Activated naive CD4-positive, alpha-beta T cell treated with anti-CD3 and anti-CD28 coated beads for 36 hours (primary cell): ENCODE data around the gene CDAN1. TPM values are rescaled to one million over a fixed set of nuclear protein-coding genes. Genes with fewer than 3 reads are reported as not detected.
A peak's percentile ranks its signal among the peaks of the same experiment; 100 is the strongest.
"Not testable (repeated sequence)": the region's sequence is repeated elsewhere in the genome, so short reads cannot be mapped to it uniquely, and the experiment has no call there.

Experiments used
- CTCF ChIA-PET: fragments of 350-600 bp; sonication (Branson Sonifier 250); formaldehyde crosslinking; loops from one replicate; lab custom pipeline; 2021; ENCODE audit warnings: antibody characterized with exemption; lab: Charles Lee
- DNase-seq: peaks from one replicate; pipeline ENCODE4 v3.0.0-alpha.2; 2020
- H3K27ac Mint-ChIP-seq: one replicate; pipeline ENCODE4 v1.8.0; 2021; ENCODE audit warnings: mild to moderate bottlenecking, mixed read lengths
- H3K27me3 Mint-ChIP-seq: one replicate; pipeline ENCODE4 v1.8.0; 2021; ENCODE audit warnings: low read depth, mixed read lengths
- H3K36me3 Mint-ChIP-seq: one replicate; pipeline ENCODE4 v1.8.0; 2021; ENCODE audit warnings: low read depth, mixed read lengths
- H3K4me1 Mint-ChIP-seq: one replicate; pipeline ENCODE4 v1.8.0; 2021; ENCODE audit warnings: low read depth, mixed read lengths
- H3K4me3 Mint-ChIP-seq: one replicate; pipeline ENCODE4 v1.8.0; 2021; ENCODE audit warnings: mild to moderate bottlenecking, moderate library complexity, mixed read lengths
- H3K9me3 Mint-ChIP-seq: one replicate; pipeline ENCODE4 v1.8.0; 2021; ENCODE audit warnings: mixed read lengths
- intact Hi-C: fragments of 100-400 bp; cut with micrococcal nuclease; formaldehyde crosslinking; loops from one replicate; pipeline ENCODE4 v1.15.1; 2023
- total RNA-seq, 2 experiments: library from RNA; stranded (reverse); gene quantifications; one replicate each; pipeline ENCODE4 v1.2.3, GENCODE V29; 2021

Gene CDAN1, protein sequence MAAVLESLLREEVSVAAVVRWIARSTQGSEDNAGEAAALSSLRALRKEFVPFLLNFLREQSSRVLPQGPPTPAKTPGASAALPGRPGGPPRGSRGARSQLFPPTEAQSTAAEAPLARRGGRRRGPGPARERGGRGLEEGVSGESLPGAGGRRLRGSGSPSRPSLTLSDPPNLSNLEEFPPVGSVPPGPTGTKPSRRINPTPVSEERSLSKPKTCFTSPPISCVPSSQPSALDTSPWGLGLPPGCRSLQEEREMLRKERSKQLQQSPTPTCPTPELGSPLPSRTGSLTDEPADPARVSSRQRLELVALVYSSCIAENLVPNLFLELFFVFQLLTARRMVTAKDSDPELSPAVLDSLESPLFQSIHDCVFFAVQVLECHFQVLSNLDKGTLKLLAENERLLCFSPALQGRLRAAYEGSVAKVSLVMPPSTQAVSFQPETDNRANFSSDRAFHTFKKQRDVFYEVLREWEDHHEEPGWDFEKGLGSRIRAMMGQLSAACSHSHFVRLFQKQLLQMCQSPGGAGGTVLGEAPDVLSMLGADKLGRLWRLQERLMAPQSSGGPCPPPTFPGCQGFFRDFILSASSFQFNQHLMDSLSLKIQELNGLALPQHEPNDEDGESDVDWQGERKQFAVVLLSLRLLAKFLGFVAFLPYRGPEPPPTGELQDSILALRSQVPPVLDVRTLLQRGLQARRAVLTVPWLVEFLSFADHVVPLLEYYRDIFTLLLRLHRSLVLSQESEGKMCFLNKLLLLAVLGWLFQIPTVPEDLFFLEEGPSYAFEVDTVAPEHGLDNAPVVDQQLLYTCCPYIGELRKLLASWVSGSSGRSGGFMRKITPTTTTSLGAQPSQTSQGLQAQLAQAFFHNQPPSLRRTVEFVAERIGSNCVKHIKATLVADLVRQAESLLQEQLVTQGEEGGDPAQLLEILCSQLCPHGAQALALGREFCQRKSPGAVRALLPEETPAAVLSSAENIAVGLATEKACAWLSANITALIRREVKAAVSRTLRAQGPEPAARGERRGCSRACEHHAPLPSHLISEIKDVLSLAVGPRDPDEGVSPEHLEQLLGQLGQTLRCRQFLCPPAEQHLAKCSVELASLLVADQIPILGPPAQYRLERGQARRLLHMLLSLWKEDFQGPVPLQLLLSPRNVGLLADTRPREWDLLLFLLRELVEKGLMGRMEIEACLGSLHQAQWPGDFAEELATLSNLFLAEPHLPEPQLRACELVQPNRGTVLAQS
- total RNA-seq, result 10 to 100 TPM; 19.9 to 21.9 TPM

DNA sequence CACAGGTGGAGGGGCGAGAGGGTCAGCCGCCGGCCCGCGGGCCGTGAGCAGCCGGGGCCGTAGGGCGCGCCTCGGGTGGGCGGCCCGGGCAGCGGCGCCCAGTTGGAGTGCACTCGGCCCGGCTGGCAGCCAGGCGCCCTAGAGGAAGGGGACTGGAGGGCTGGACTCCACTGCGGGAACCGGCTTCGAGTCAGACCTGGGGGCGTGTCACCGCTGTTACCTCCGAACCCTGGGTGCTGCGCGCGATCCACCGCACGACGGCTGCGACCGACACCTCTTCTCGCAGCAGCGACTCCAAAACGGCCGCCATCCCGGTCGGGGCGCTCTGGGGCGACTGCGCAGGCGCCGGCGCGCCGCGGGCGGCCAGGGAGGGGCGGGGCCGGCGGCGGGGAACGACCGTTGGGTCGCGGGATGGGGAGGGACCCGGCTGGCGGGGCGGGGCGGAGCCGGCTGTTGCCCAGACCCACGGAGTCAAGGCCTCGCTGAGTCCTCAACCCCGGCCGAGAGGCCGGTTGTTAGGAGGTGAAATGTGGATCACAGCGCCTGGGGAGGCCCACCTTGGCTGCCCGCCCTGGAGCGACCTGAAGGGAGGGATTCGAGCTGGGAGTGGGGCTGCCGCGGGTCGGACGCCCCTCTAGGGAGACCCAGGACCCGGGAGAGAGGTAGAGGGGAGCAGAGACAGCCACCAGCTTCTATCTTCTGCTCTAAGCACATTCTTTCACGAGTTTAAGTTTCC, at the start of gene CDAN1:
Gene CDAN1, minus strand, starts transcription at position 336 of the 736 bp plus-strand sequence. Its CDS starts 26 bp downstream, at position 310.
- DNase-seq, result peak; percentile 92
- intact Hi-C loops, result loop anchor here (1.0 to 5.0 kb wide), 5 partner anchors 162 to 464 kb away; partner anchors contain the start of genes GANC, STARD9, TMEM62 and TMEM87A
- H3K9me3 Mint-ChIP-seq, result no peaks in the 10 kb centered on the region
- peak within 1 kb of the TSS; percentile 69 for H3K27ac Mint-ChIP-seq
- CTCF ChIA-PET, result interaction anchor here (0.6 to 1.2 kb wide), 4 partner anchors 33 to 209 kb away, joined by 3 to 4 read pairs (median 4); no protein-coding TSS in a partner anchor
- H3K27me3 Mint-ChIP-seq, result no peaks in the 10 kb centered on the region
- peaks cover 10% of the 10 kb centered on the region for H3K36me3 Mint-ChIP-seq
- H3K4me1 Mint-ChIP-seq, result peaks cover 11% of the 10 kb centered on the region
- H3K4me3 Mint-ChIP-seq, result peak within 1 kb of the TSS; percentile 78

DNA sequence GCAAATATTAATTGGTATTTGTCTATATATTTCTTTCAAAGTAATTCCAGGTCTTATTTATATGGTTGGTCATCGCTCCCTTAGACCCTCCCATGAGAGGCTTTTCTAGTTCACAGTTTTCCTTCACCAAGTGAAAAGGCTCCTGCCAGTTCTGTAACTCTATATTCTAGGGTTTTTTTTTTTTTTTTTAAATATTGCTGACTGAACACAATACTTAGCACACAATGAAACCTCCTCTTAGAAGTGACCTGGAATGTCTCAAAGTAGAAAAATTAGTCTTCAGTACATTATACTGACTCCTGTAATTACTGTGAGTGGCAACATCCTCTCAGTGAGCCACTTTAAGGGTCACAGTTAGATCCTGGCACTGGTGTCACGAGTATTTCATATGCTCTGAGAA, 48.6 kb upstream of the CDAN1 start:
- no peak overlapping the region for H3K4me3 Mint-ChIP-seq
- H3K27ac Mint-ChIP-seq, result no peak overlapping the region
- intact Hi-C loops, result no loop called here
- H3K27me3 Mint-ChIP-seq, result no peaks in the 10 kb centered on the region
- H3K9me3 Mint-ChIP-seq, result no peaks in the 10 kb centered on the region
- peaks cover 13% of the 10 kb centered on the region for H3K36me3 Mint-ChIP-seq
- CTCF ChIA-PET, result interaction anchor here (0.7 kb wide), 1 partner anchor 216 kb away, joined by 3 read pairs; no protein-coding TSS in a partner anchor
- no peaks in the 10 kb centered on the region for H3K4me1 Mint-ChIP-seq
- no peak for DNase-seq

DNA sequence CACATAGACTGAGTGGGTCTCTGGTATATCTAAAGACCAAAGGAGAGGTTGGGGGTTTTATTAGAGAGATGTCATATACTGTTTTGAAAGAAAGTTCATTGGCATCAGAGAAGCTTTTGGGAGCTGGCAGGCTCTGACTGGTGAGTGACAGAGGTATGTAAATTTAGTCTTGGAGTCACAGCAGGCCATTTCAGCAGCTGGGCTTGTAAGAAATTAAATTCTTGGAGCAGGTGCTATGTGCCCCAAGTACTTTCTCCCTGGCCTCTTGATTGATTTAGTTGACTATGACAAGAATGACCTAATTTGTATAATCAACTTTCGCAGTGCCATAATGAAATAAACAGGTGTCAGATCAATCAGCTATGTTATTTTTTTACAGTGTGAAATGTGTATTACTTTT, 47.8 kb upstream of the CDAN1 start:
- H3K4me1 Mint-ChIP-seq, result no peaks in the 10 kb centered on the region

DNA sequence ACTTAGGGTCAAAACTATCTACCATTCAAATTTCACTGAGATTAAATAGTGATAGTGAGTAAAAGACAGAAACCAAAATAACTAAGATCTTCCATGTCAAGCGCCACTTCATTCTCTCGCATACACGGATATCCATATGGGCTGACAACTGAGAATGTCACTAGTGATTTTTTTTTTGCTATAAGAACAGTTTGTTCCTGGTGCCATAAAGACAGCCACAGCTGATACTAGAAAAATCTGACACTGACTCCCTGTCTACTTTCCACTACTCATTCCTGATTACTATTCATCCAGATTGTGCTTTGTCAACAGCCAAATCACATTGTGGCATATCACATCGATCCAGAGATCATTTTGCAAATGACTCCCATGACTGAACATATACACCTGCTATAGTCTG, 45.8 kb upstream of the CDAN1 start:
- no peaks in the 10 kb centered on the region for H3K9me3 Mint-ChIP-seq
- H3K27ac Mint-ChIP-seq, result no peak overlapping the region
- H3K4me3 Mint-ChIP-seq, result no peak overlapping the region
- H3K4me1 Mint-ChIP-seq, result no peaks in the 10 kb centered on the region
- no peak for DNase-seq
- intact Hi-C loops, result no loop called here
- H3K36me3 Mint-ChIP-seq, result peaks cover 10% of the 10 kb centered on the region
- no peaks in the 10 kb centered on the region for H3K27me3 Mint-ChIP-seq
- CTCF ChIA-PET, result no interaction called here

More for the DNA sequence above, 47.8 kb upstream of the CDAN1 start:
- H3K36me3 Mint-ChIP-seq, result peaks cover 13% of the 10 kb centered on the region
- intact Hi-C loops, result no loop called here
- CTCF ChIA-PET, result interaction anchor here (0.7 kb wide), 1 partner anchor 215 kb away, joined by 3 read pairs; no protein-coding TSS in a partner anchor
- DNase-seq, result no peak
- H3K9me3 Mint-ChIP-seq, result no peaks in the 10 kb centered on the region
- no peaks in the 10 kb centered on the region for H3K27me3 Mint-ChIP-seq
- H3K4me3 Mint-ChIP-seq, result no peak overlapping the region
- no peak overlapping the region for H3K27ac Mint-ChIP-seq

DNA sequence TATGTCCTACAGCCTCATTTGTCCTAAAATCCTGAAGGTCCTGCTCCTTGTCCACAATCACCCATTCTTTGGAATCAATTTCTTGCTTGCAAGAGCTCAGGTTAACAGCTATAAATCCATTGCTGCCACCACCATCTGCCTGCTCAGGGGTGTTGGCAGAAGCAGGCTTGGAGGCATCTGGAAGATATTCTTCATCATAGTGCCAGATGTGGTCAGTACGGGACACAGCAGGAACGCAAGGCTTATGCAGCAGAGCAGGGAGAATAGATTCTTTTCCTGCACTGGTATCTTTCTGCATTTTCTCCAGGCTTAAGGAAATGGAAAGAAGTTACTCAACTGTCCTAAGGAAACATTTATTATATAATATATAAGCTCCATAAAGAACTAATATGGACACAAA, 38.5 kb upstream of the CDAN1 start:
- Mint-ChIP-seq H3K27ac (no peak overlapping the region), H3K36me3 (peaks cover 11% of the 10 kb centered on the region), H3K27me3 (no peaks in the 10 kb centered on the region), H3K4me1 (no peaks in the 10 kb centered on the region), H3K4me3 (no peak overlapping the region), H3K9me3 (no peaks in the 10 kb centered on the region)
- CTCF ChIA-PET, result interaction anchor here (0.6 to 1.7 kb wide), 2 partner anchors 149 to 151 kb away, joined by 4 to 11 read pairs; no protein-coding TSS in a partner anchor
- intact Hi-C loops, result no loop called here
- DNase-seq, result no peak

DNA sequence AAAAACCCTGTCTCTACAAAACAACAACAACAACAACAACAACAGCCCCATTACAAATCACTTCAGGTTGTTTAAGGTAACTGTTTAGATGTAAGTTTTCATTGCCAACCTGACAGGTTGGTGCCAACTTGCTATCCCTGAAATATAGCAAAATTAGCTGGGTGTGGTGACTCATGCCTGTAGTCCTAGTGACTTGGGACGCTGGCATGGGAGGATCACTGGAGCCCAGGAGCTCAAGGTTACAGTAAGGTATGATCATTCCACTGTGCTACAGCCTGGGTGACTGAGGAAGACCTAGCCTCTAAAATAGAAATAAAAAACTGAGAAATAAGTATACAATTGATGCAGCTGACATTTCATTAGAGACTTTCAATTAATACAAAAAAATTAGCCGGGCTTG, 36.0 kb upstream of the CDAN1 start:
- intact Hi-C loops, result no loop called here
- no peak overlapping the region for H3K4me3 Mint-ChIP-seq
- no peak overlapping the region for H3K27ac Mint-ChIP-seq
- H3K9me3 Mint-ChIP-seq, result peaks cover 7% of the 10 kb centered on the region
- no peaks in the 10 kb centered on the region for H3K27me3 Mint-ChIP-seq
- CTCF ChIA-PET, result interaction anchor here (0.6 kb wide), 1 partner anchor 124 kb away, joined by 5 read pairs; no protein-coding TSS in a partner anchor
- no peak for DNase-seq
- H3K36me3 Mint-ChIP-seq, result peaks cover 28% of the 10 kb centered on the region
- H3K4me1 Mint-ChIP-seq, result no peaks in the 10 kb centered on the region

DNA sequence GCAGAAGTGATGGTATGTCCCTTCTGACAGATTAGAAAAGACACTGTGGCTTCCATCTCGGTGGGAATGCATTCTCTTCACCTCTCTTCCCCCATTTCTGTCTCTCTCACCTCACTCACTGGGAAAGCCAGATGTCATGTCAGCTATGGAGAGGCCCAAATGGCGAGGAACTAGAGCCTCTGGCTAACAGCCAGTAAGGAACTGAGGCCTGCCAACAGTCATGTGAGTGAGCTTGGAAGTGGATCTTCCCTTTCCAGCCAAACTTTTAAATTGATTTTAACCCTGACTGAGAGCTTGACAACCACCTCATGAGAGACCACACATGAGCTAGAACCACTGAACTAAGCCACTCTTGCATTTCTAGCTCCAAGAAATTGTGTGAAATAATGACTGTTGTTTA, 35.2 kb upstream of the CDAN1 start:
- intact Hi-C loops, result no loop called here
- CTCF ChIA-PET, result no interaction called here
- Mint-ChIP-seq H3K9me3 (peaks cover 10% of the 10 kb centered on the region), H3K4me1 (no peaks in the 10 kb centered on the region), H3K27ac (no peak overlapping the region), H3K4me3 (no peak overlapping the region), H3K27me3 (no peaks in the 10 kb centered on the region), H3K36me3 (peaks cover 35% of the 10 kb centered on the region)
- DNase-seq, result no peak

DNA sequence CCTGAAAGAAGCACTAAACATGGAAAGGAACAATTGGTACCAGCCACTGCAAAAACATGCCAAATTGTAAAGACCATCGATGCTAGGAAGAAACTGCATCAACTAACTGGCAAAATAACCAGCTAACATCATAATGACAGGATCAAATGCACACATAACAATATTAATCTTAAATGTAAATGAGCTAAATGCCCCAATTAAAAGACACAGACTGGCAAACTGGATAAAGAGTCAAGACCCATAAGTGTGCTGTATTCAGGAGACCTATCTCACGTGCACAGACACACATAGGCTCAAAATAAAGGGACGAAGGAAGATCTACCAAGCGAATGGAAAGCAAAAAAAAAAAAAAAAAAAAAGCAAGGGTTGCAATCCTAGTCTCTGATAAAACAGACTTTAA, 29.2 kb upstream of the CDAN1 start:
- intact Hi-C loops, CTCF ChIA-PET, H3K27me3 Mint-ChIP-seq, H3K27ac Mint-ChIP-seq, DNase-seq, H3K4me3 Mint-ChIP-seq, H3K4me1 Mint-ChIP-seq: not testable (repeated sequence)
- peaks cover 40% of the 10 kb centered on the region for H3K9me3 Mint-ChIP-seq
- H3K36me3 Mint-ChIP-seq, result peaks cover 62% of the 10 kb centered on the region

DNA sequence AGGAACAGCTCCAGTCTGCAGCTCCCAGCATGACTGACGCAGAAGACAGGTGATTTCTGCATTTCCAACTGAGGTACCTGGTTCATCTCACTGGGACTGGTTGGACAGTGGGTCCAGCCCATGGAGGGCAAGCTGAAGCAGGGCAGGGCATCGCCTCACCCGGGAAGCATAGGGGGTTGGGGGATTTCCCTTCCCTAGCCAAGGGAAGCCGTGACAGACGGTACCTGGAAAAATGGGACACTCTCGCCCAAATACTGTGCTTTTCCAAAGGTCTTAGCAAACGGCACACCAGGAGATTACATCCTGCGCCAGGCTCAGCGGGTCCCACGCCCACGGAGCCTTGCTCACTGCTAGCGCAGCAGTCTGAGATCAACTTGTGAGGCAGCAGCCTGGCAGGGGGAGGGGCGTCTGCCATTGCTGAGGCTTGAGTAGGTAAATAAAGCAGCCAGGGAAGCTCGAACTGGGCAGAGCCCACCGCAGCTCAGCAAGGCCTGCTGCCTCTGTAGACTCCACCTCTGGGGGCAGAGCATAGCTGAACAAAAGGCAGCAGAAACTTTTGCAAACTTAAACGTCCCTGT, 27.3 kb upstream of the CDAN1 start:
- Mint-ChIP-seq H3K9me3 (peaks cover 42% of the 10 kb centered on the region), H3K36me3 (peaks cover 55% of the 10 kb centered on the region)
- CTCF ChIA-PET, H3K4me3 Mint-ChIP-seq, H3K27ac Mint-ChIP-seq, H3K4me1 Mint-ChIP-seq, intact Hi-C loops, H3K27me3 Mint-ChIP-seq, DNase-seq: not testable (repeated sequence)

DNA sequence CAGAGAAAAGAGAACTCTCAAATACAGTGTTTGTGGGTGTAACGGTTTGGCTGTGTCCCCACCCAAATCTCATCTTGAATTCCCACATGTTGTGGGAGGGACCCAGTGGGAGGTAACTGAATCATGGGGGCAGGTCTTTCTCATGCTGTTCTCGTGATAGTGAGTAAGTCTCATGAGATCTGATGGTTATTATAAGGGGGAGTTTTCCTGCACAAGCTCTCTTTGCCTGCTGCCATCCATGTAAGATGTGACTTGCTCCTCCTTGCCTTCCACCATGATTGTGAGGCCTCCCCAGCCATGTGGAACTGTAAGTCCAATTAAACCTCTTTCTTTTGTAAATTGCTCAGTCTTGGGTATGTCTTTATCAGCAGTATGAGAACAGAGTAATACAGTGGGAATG, 24.9 kb upstream of the CDAN1 start:
- H3K4me1 Mint-ChIP-seq, H3K27me3 Mint-ChIP-seq, H3K27ac Mint-ChIP-seq, H3K4me3 Mint-ChIP-seq, DNase-seq, intact Hi-C loops, CTCF ChIA-PET: not testable (repeated sequence)
- Mint-ChIP-seq H3K9me3 (peaks cover 35% of the 10 kb centered on the region), H3K36me3 (peaks cover 39% of the 10 kb centered on the region)

DNA sequence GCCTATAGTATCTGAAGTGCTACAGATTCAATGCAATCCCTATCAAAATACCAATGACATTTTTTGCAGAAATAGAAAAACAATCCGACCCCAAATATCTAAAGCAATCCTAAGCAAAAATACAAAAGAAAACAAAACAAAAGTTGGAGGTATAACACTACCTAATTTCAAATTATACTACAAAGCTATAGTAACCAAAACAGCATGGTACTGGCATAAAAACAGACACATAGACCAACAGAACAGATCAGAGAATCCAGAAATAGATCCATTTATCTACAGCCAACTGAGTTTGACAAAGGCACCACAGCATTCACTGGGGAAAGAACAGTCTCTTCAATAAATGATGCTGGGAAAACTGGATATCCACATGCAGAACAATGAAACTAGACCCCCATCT, 23.8 kb upstream of the CDAN1 start:
- DNase-seq, result no peak
- Mint-ChIP-seq H3K27ac (no peak overlapping the region), H3K4me1 (no peaks in the 10 kb centered on the region), H3K27me3 (no peaks in the 10 kb centered on the region), H3K9me3 (peaks cover 30% of the 10 kb centered on the region), H3K36me3 (peaks cover 36% of the 10 kb centered on the region), H3K4me3 (no peak overlapping the region)
- CTCF ChIA-PET, result no interaction called here
- intact Hi-C loops, result no loop called here
